ENCODE results near the gene GBP7. TPM values are rescaled to one million over a fixed set of nuclear protein-coding genes. Genes with fewer than 3 reads are reported as not detected.

The GBP7 gene
- total and polyA plus RNA-seq, 12 donors: 0.14 to 3.2 (median 0.46) TPM; not detected in 2

DNA sequence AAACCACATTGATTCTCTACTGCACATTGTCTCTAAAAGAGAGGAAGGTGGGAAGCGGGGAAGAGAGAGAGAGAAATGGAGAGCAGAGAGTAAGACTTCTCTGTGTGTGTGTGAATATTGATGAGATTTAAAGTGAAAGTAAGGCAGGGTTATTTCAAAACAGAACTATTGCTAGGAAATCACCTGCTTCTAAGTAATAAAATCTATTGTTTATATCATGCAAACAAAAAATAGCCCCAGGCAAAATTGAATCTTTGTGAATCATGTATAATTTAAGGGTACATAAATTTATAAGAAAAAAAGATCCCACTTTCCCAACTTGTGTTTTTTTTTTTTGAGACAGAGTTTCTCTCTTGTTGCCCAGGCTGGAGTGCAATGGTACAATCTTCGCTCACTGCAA, 1.2 kb upstream of the GBP7 start:
- TF ChIP-seq, protein P1, sequence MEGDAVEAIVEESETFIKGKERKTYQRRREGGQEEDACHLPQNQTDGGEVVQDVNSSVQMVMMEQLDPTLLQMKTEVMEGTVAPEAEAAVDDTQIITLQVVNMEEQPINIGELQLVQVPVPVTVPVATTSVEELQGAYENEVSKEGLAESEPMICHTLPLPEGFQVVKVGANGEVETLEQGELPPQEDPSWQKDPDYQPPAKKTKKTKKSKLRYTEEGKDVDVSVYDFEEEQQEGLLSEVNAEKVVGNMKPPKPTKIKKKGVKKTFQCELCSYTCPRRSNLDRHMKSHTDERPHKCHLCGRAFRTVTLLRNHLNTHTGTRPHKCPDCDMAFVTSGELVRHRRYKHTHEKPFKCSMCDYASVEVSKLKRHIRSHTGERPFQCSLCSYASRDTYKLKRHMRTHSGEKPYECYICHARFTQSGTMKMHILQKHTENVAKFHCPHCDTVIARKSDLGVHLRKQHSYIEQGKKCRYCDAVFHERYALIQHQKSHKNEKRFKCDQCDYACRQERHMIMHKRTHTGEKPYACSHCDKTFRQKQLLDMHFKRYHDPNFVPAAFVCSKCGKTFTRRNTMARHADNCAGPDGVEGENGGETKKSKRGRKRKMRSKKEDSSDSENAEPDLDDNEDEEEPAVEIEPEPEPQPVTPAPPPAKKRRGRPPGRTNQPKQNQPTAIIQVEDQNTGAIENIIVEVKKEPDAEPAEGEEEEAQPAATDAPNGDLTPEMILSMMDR (IDR thresholded peaks at IDR 0.05): no peak
- no peak for TF ChIP-seq POLR2A (IDR thresholded peaks at IDR 0.05)
- Histone ChIP-seq H3K27ac (no peak overlapping the region), H3K4me1 (replicated peaks in 1 of 2) (no peaks in the 10 kb centered on the region), H3K36me3 (replicated peaks in 1 of 2) (no peaks in the 10 kb centered on the region), H3K9me3 (replicated peaks in 1 of 3) (no peaks in the 10 kb centered on the region), H3K27me3 (no peaks in the 10 kb centered on the region), H3K4me3 (no peak overlapping the region)
- intact Hi-C loops (cut with DNase I): no loop called here
- no peak for DNase-seq
- WGBS, 4 donors: 91 to 99% (median 96%) methylated on average over 2 of the region's 2 CpGs

DNA sequence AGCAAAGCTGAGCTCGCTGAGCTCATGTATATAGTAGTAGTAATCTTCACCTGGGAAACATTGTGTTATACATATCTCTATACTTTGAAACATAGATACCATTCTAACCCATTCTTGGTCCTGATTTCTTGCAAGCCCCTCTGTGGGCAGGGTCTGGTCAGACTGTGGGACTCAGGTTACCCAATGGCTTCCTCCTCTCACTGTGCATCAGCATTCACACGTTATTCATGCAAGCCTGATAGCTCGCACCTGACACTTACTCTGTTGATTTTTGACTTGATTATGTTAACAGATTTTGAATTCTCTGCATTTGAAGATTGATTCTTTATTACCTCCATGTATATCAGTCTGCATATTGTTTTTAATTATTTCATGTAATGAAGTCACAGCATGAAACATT, 1.3 kb downstream of the GBP7 start:
- Histone ChIP-seq H3K27me3 (no peaks in the 10 kb centered on the region), H3K27ac (no peak overlapping the region), H3K4me1 (replicated peaks in 1 of 2) (no peaks in the 10 kb centered on the region), H3K9me3 (replicated peaks in 1 of 3) (no peaks in the 10 kb centered on the region), H3K4me3 (no peak overlapping the region), H3K36me3 (replicated peaks in 1 of 2) (no peaks in the 10 kb centered on the region)
- 85 to 90% (median 88%) methylated on average over 3 of the region's 3 CpGs for WGBS, 4 donors
- TF ChIP-seq POLR2A (IDR thresholded peaks at IDR 0.05): no peak
- TF ChIP-seq, protein P1 (IDR thresholded peaks at IDR 0.05): no peak
- intact Hi-C loops (cut with DNase I): no loop called here
- no peak for DNase-seq

DNA sequence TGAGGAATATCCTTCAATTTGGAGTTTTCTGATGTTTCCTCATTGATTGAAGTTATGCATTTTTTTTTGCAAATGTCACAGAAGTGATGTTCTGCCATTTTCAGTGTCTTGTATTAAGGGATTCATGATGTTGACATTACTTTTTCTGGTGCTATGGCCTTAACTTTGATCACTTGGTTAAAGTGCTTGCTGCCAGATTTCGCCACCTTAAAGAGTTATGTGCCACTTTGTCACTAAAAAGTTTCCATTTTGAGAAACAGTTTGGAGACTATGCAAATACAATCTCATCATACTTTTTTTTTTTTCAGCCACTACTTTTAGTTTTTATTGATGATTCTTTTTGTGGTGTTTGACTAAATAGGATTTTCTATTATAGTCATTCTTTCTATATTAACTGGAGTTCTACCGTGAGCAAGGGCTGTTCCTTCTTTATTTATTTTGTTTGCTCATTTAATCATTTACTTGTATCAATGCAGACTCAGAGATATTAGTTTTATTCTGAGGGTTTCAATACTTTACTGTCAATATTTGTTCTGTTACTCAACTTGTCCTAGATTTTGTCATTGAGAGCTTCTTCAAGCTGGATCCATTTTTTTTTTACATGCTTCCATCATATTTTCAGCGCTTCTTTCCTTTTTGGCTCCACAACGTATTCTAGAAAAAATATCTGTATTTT, 3.2 kb downstream of the GBP7 start:
- Histone ChIP-seq H3K27ac (no peak overlapping the region), H3K4me1 (replicated peaks in 1 of 2) (no peaks in the 10 kb centered on the region), H3K27me3 (no peaks in the 10 kb centered on the region), H3K9me3 (replicated peaks in 1 of 3) (no peaks in the 10 kb centered on the region), H3K4me3 (no peak overlapping the region), H3K36me3 (replicated peaks in 1 of 2) (no peaks in the 10 kb centered on the region)
- TF ChIP-seq, protein P1 (IDR thresholded peaks at IDR 0.05): no peak
- no peak for TF ChIP-seq POLR2A (IDR thresholded peaks at IDR 0.05)
- intact Hi-C loops (cut with DNase I): no loop called here
- 84 to 97% (median 93%) methylated on average over 4 of the region's 4 CpGs for WGBS, 4 donors
- no peak for DNase-seq

DNA sequence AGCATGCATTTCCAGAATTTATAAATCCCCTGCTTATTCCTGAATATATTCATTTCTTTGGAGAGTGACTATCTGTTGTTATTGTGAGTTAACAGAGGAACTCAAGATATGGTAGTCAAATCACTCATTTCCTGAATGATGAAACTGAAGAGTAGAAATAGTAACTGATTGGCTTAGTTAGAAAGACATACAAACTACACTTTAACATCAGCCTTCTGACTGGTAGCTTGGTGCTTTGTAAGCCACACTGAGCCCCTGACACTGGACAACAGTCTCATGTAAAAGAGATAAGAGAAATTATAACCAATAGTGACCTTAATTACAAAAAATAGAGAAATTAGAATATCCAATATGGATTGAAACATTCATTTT, 4.8 kb downstream of the GBP7 start:
- Histone ChIP-seq H3K9me3 (replicated peaks in 1 of 3) (no peaks in the 10 kb centered on the region), H3K27me3 (no peaks in the 10 kb centered on the region), H3K27ac (no peak overlapping the region), H3K4me3 (no peak overlapping the region), H3K36me3 (replicated peaks in 1 of 2) (no peaks in the 10 kb centered on the region), H3K4me1 (replicated peaks in 1 of 2) (peaks cover 0 to 4% of the 10 kb centered on the region in 2 donors)
- no peak for TF ChIP-seq POLR2A (IDR thresholded peaks at IDR 0.05)
- TF ChIP-seq, protein P1 (IDR thresholded peaks at IDR 0.05): no peak
- intact Hi-C loops (cut with DNase I): no loop called here
- no peak for DNase-seq
